ENCODE results near the gene GOLGA8B.

GRCh38 chr15:34582461-34583371 is 735 bp downstream of the GOLGA8B start:
- TF ChIP-seq, protein P1, sequence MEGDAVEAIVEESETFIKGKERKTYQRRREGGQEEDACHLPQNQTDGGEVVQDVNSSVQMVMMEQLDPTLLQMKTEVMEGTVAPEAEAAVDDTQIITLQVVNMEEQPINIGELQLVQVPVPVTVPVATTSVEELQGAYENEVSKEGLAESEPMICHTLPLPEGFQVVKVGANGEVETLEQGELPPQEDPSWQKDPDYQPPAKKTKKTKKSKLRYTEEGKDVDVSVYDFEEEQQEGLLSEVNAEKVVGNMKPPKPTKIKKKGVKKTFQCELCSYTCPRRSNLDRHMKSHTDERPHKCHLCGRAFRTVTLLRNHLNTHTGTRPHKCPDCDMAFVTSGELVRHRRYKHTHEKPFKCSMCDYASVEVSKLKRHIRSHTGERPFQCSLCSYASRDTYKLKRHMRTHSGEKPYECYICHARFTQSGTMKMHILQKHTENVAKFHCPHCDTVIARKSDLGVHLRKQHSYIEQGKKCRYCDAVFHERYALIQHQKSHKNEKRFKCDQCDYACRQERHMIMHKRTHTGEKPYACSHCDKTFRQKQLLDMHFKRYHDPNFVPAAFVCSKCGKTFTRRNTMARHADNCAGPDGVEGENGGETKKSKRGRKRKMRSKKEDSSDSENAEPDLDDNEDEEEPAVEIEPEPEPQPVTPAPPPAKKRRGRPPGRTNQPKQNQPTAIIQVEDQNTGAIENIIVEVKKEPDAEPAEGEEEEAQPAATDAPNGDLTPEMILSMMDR (IDR thresholded peaks at IDR 0.05; ENCODE audit: low read depth, low read length, missing input control): no peak
- no peak for TF ChIP-seq MAX (IDR thresholded peaks at IDR 0.05)

Measured in liver (tissue), 2 donors.